CD14-positive monocyte (primary cell): ENCODE data around the gene PNKD. TPM values are rescaled to one million over a fixed set of nuclear protein-coding genes. Genes with fewer than 3 reads are reported as not detected.

Experiments used
- polyA plus RNA-seq, 3 donors: library from polyadenylated mRNA; depleted of rRNA in 1 of 3; unstranded in 2 of 3; stranded (reverse) in 1 of 3; fragments of 300-500 nt in 2 of 3; fragments of >200 nt in 1 of 3; fragmentation: Illumina TruSeq in 2 of 3; gene quantifications; 1 replicate in 2 of 3; 2 replicates in 1 of 3; pipeline ENCODE4 v1.2.3, GENCODE V29; 2012 to 2021
- small RNA-seq: library from RNA; depleted of rRNA; stranded (forward); fragments of <200 nt; gene quantifications from one replicate; pipeline ENCODE3, GENCODE V24; 2012; ENCODE audit warnings: low read depth; ENCODE audit not compliant: insufficient read length

PNKD gene
- polyA plus RNA-seq, 3 donors, result 79.8 to 92.0 (median 88.2) TPM

Small RNA genes lying within 50 kb of the gene (small RNA-seq; reads per million reads assigned to genes)
- not detected for gene MIR6810

Other genes starting within 250 kb of the PNKD start
- gene RUFY4, start 201.3 kb upstream of the PNKD start, polyA plus RNA-seq, result 10 to 100 TPM in 1 of 3 donors, under 1 TPM in 2; 0.65 to 26.1 (median 0.68) TPM
- 10 to 100 TPM in 2 of 3 donors, 1 to 10 TPM in 1; 7.8 to 33.5 (median 14.0) TPM for gene CXCR2, start 144.5 kb upstream of the PNKD start, polyA plus RNA-seq
- 1 to 10 TPM in 1 of 3 donors, under 1 TPM in 2; 0.44 to 2.4 (median 0.59) TPM for gene CXCR1, start 103.6 kb upstream of the PNKD start, polyA plus RNA-seq
- 1,000 to 10,000 TPM in 2 of 3 donors, 100 to 1,000 TPM in 1; 640 to 1,227 (median 1,162) TPM for gene ARPC2, start 53.3 kb upstream of the PNKD start, polyA plus RNA-seq
- 100 to 1,000 TPM in 2 of 3 donors, 10 to 100 TPM in 1; 26.0 to 181 (median 143) TPM for gene GPBAR1, start 9.5 kb upstream of the PNKD start, polyA plus RNA-seq
- 100 to 1,000 TPM in 1 of 3 donors, 10 to 100 TPM in 2; 90.8 to 108 (median 98.7) TPM for gene AAMP, start 382 bp upstream of the PNKD start, polyA plus RNA-seq
- 100 to 1,000 TPM; 101 to 139 (median 129) TPM for gene TMBIM1, start 22.0 kb downstream of the PNKD start, polyA plus RNA-seq
- gene CATIP, start 86.3 kb downstream of the PNKD start, polyA plus RNA-seq, result 1 to 10 TPM; 1.8 to 5.5 (median 2.9) TPM
- 1,000 to 10,000 TPM in 1 of 3 donors, 100 to 1,000 TPM in 2; 184 to 2,019 (median 352) TPM for gene SLC11A1, start 111.8 kb downstream of the PNKD start, polyA plus RNA-seq
- gene CTDSP1, start 129.3 kb downstream of the PNKD start, polyA plus RNA-seq, result 100 to 1,000 TPM in 1 of 3 donors, 10 to 100 TPM in 2; 46.4 to 258 (median 49.9) TPM
- not detected for gene VIL1, start 148.6 kb downstream of the PNKD start, polyA plus RNA-seq